GM12878 (cell line): ENCODE measurements around the gene EHD2.
A peak's percentile ranks its signal among the peaks of the same experiment; 100 is the strongest.

Experiments used
- BRCA1 ChIP-seq: IDR thresholded peaks from 2 replicates; pipeline ENCODE4 v1.6.1; 2011; ENCODE audit warnings: low read depth, low read length, improper control_type of control experiment
- CEBPB ChIP-seq, 2 experiments: fragments of 150-350 bp in 1 of 2; IDR thresholded peaks; 2 replicates each; pipeline ENCODE4 v1.6.1; 2012 to 2014; ENCODE audit warnings: low read depth in 2 of 2, low read length in 2 of 2, borderline replicate concordance in 1 of 2, inconsistent platforms in 1 of 2
- CTCF ChIP-seq, 3 experiments: IDR thresholded peaks in 2 of 3; conservative IDR thresholded peaks in 1 of 3; 2 replicates each; pipeline ENCODE4 v1.5.1; 2011; ENCODE audit warnings: low read depth in 3 of 3, low read length in 3 of 3, mild to moderate bottlenecking in 3 of 3, control low read depth in 2 of 3, moderate library complexity in 2 of 3, inconsistent platforms in 1 of 3, mixed read lengths in 1 of 3; ENCODE audit not compliant: control insufficient read depth in 2 of 3, insufficient read depth in 1 of 3; ENCODE audit errors: extremely low read depth in 1 of 3
- EGR1 ChIP-seq, 2 experiments: IDR thresholded peaks; 1 replicate in 1 of 2; 2 replicates in 1 of 2; pipeline ENCODE4 v1.6.1; 2011 to 2012; ENCODE audit warnings: low read depth in 2 of 2, low read length in 2 of 2, borderline replicate concordance in 1 of 2, mild to moderate bottlenecking in 1 of 2, moderate library complexity in 1 of 2
- EZH2 ChIP-seq: IDR thresholded peaks from 2 replicates; pipeline ENCODE4 v1.6.1; 2012; ENCODE audit warnings: low read depth, mild to moderate bottlenecking, control low read depth, inconsistent platforms, low read length, borderline replicate concordance; ENCODE audit not compliant: control insufficient read depth
- HDGF ChIP-seq: fragments of 450-650 bp; IDR thresholded peaks from 2 replicates; pipeline ENCODE4 v1.6.1; 2016; ENCODE audit warnings: antibody characterized with exemption
- NFYA ChIP-seq: IDR thresholded peaks from 2 replicates; pipeline ENCODE4 v1.6.1; 2011; ENCODE audit warnings: low read depth, mild to moderate bottlenecking, low read length, improper control_type of control experiment, borderline replicate concordance
- POLR2A ChIP-seq: IDR thresholded peaks from 2 replicates; pipeline ENCODE4 v1.6.1; 2011; ENCODE audit warnings: low read depth, mild to moderate bottlenecking, low read length
- RAD51 ChIP-seq: fragments of 450-650 bp; IDR thresholded peaks from 2 replicates; pipeline ENCODE4 v1.6.1; 2016; ENCODE audit warnings: moderate library complexity, mild to moderate bottlenecking, inconsistent platforms
- REST ChIP-seq: IDR thresholded peaks from 2 replicates; pipeline ENCODE4 v1.6.1; 2012; ENCODE audit warnings: mild to moderate bottlenecking, low read depth, low read length

DNA sequence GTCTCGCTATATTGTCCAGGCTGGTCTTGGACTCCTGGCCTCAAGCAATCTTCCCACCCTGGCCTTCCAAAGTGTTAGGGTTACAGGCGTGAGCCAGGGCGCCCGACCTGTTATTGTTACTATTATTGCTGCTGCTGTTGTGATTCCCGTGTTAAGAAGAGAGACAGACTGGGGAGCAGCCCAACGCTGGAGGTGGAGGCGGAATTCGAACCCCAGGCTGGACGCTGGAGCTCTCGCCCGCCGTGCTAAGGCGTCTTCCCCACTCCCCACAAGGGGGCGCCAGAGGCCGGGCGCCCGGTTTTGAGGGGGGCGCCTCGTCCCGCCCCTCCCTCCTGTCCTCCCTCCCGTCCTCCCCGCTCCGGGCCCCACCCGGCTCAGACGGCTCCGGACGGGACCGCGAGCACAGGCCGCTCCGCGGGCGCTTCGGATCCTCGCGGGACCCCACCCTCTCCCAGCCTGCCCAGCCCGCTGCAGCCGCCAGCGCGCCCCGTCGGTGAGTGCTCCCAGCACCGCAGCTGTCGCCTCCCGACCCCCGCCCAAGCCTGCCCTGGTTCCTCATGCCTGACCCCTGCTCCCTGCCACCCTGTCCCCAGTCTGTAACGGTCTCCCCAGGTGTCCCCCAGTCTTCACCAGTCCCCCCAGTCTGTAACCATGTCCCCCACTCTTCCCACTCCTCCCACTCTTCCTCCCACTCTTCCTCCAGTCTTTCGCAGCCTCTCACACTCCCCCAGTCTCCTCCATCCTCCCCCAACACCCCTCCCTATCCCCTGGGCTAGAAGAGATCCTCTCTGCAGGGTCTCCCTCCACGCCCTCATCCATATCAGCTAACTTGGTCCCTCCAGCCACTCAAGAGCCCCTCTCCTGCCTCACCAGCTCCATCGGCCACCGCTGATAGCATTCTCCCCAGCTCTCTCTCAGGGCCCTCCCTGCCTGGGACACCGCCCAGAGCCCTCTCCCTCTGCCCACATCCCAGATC is at the start of gene EHD2:
- TF ChIP-seq POLR2A (no peak), BRCA1 (no peak), CTCF (IDR thresholded peaks at IDR 0.05 in 2 of 3, conservative IDR thresholded peaks at IDR 0.05 in 1 of 3; ENCODE audit: control insufficient read depth in 2 of 3, extremely low read depth in 1 of 3, insufficient read depth in 1 of 3, low read depth in 3 of 3, low read length in 3 of 3) (peak; percentile 43 to 75 (median 52)), HDGF (no peak), REST (no peak), RAD51 (no peak), CEBPB (IDR thresholded peaks at IDR 0.05; ENCODE audit: borderline replicate concordance in 1 of 2, low read depth in 2 of 2, low read length in 2 of 2) (no peak), NFYA (no peak), EZH2 (no peak), EGR1 (IDR thresholded peaks at IDR 0.05; ENCODE audit: borderline replicate concordance in 1 of 2, low read depth in 2 of 2, low read length in 2 of 2) (no peak)
